HG03469 (cell line): ENCODE measurements around the gene RGL3.
"Not testable (repeated sequence)": the region's sequence is repeated elsewhere in the genome, so short reads cannot be mapped to it uniquely, and the experiment has no call there.

Source experiments
- ATAC-seq: cut with Tn5 transposase; IDR thresholded peaks from one replicate; pipeline ENCODE4 v1.9.1; 2021; ENCODE audit warnings: mild to moderate bottlenecking, moderate library complexity, moderate number of reproducible peaks; ENCODE audit not compliant: unreplicated experiment

The RGL3 gene

GRCh38 chr19:11421371-11422098, 2.4 kb upstream of the RGL3 start:
- no peak for ATAC-seq

- ATAC-seq, result no peak
Measured at GRCh38 chr19:11420429-11421370, 1.6 kb upstream of the RGL3 start.

GRCh38 chr19:11418094-11418548, 993 bp downstream of the RGL3 start:
- no peak for ATAC-seq

GRCh38 chr19:11416346-11417052, 2.6 kb downstream of the RGL3 start:
- ATAC-seq, result no peak

- ATAC-seq, result no peak
Measured at GRCh38 chr19:11414544-11414943, 4.6 kb downstream of the RGL3 start.

GRCh38 chr19:11410682-11411081, 8.4 kb downstream of the RGL3 start:
- ATAC-seq, result no peak

- ATAC-seq, result no peak
Measured at GRCh38 chr19:11408591-11408990, 10.5 kb downstream of the RGL3 start.

GRCh38 chr19:11406703-11407236, 12.3 kb downstream of the RGL3 start:
- not testable (repeated sequence) for ATAC-seq

GRCh38 chr19:11405846-11406643, 13.1 kb downstream of the RGL3 start:
- ATAC-seq, result no peak

- ATAC-seq, result no peak
Measured at GRCh38 chr19:11404588-11405222, 14.4 kb downstream of the RGL3 start.

GRCh38 chr19:11401808-11402543, 17.1 kb downstream of the RGL3 start:
- no peak for ATAC-seq

GRCh38 chr19:11400798-11401197, 18.3 kb downstream of the RGL3 start:
- no peak for ATAC-seq

- no peak for ATAC-seq
Measured at GRCh38 chr19:11399667-11400066, 19.4 kb downstream of the RGL3 start.

- no peak for ATAC-seq
Measured at GRCh38 chr19:11397089-11397610, 22.0 kb downstream of the RGL3 start.

GRCh38 chr19:11390933-11391680, 28.0 kb downstream of the RGL3 start:
- no peak for ATAC-seq

GRCh38 chr19:11390359-11390758, 28.8 kb downstream of the RGL3 start:
- no peak for ATAC-seq

GRCh38 chr19:11387162-11388034, 31.7 kb downstream of the RGL3 start:
- no peak for ATAC-seq
